PC-3 (cell line): ENCODE data around the gene GPR146.

ENCODE experiments used
- EZH2phosphoT487 ChIP-seq: fragments of 300-600 bp; sonication (generic); IDR thresholded peaks from 2 replicates; pipeline ENCODE4 v1.6.1; 2018; ENCODE audit warnings: mild to moderate bottlenecking, antibody characterized with exemption, low read length, borderline replicate concordance
- TF ChIP-seq, protein P1 (sequence below): fragments of 300-600 bp; sonication (generic); conservative IDR thresholded peaks from 2 replicates; pipeline ENCODE4 v1.5.1; 2017; ENCODE audit warnings: antibody characterized with exemption, low read depth, mild to moderate bottlenecking, low read length

- no peak for TF ChIP-seq EZH2phosphoT487
- TF ChIP-seq, protein P1, sequence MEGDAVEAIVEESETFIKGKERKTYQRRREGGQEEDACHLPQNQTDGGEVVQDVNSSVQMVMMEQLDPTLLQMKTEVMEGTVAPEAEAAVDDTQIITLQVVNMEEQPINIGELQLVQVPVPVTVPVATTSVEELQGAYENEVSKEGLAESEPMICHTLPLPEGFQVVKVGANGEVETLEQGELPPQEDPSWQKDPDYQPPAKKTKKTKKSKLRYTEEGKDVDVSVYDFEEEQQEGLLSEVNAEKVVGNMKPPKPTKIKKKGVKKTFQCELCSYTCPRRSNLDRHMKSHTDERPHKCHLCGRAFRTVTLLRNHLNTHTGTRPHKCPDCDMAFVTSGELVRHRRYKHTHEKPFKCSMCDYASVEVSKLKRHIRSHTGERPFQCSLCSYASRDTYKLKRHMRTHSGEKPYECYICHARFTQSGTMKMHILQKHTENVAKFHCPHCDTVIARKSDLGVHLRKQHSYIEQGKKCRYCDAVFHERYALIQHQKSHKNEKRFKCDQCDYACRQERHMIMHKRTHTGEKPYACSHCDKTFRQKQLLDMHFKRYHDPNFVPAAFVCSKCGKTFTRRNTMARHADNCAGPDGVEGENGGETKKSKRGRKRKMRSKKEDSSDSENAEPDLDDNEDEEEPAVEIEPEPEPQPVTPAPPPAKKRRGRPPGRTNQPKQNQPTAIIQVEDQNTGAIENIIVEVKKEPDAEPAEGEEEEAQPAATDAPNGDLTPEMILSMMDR = no peak
These were observed 40.9 kb downstream of the GPR146 start for GRCh38 chr7:1085266-1085665.
